Activated naive CD4-positive, alpha-beta T cell treated with anti-CD3 and anti-CD28 coated beads, Interleukin-2, amount 10 ng/mL, durations not matched to agents 7 days and 5 days (primary cell): ENCODE measurements around the gene HLA-G.

ENCODE experiments used
- CTCF ChIA-PET: fragments of 350-600 bp; sonication (Branson Sonifier 250); formaldehyde crosslinking; loops from one replicate; lab custom pipeline; 2021; ENCODE audit warnings: antibody characterized with exemption; lab: Charles Lee
- DNase-seq: peaks from one replicate; pipeline ENCODE4 v3.0.0-alpha.2; 2020
- H3K27ac Mint-ChIP-seq: one replicate; pipeline ENCODE4 v1.8.0; 2021; ENCODE audit warnings: mild to moderate bottlenecking, moderate library complexity, mixed read lengths
- H3K27me3 Mint-ChIP-seq: one replicate; pipeline ENCODE4 v1.8.0; 2021; ENCODE audit warnings: mild to moderate bottlenecking, mixed read lengths
- H3K36me3 Mint-ChIP-seq: one replicate; pipeline ENCODE4 v1.8.0; 2021; ENCODE audit warnings: mixed read lengths
- H3K4me1 Mint-ChIP-seq: one replicate; pipeline ENCODE4 v1.8.0; 2021; ENCODE audit warnings: mixed read lengths
- H3K4me3 Mint-ChIP-seq: one replicate; pipeline ENCODE4 v1.8.0; 2021; ENCODE audit warnings: mild to moderate bottlenecking, moderate library complexity, mixed read lengths
- H3K9me3 Mint-ChIP-seq: one replicate; pipeline ENCODE4 v1.8.0; 2021; ENCODE audit warnings: mixed read lengths

The HLA-G gene

GRCh38 chr6:29829766-29830165 is 2.1 kb downstream of the HLA-G start:
- DNase-seq: no peak
- H3K9me3 Mint-ChIP-seq: no peaks in the 10 kb centered on the region
- CTCF ChIA-PET: interaction anchor here (1.0 to 6.3 kb wide), 3 partner anchors 43 to 177 kb away, joined by 3 to 24 read pairs (median 8); no protein-coding TSS in a partner anchor
- peaks cover 13% of the 10 kb centered on the region for H3K4me1 Mint-ChIP-seq
- H3K4me3 Mint-ChIP-seq: no peak overlapping the region
- H3K36me3 Mint-ChIP-seq: no peaks in the 10 kb centered on the region
- no peak overlapping the region for H3K27ac Mint-ChIP-seq
- peaks cover 80% of the 10 kb centered on the region for H3K27me3 Mint-ChIP-seq

GRCh38 chr6:29830409-29830808 is 2.8 kb downstream of the HLA-G start:
- no peak for DNase-seq
- H3K27ac Mint-ChIP-seq: no peak overlapping the region
- no peak overlapping the region for H3K4me3 Mint-ChIP-seq
- H3K9me3 Mint-ChIP-seq: no peaks in the 10 kb centered on the region
- H3K27me3 Mint-ChIP-seq: peaks cover 81% of the 10 kb centered on the region
- peaks cover 13% of the 10 kb centered on the region for H3K4me1 Mint-ChIP-seq
- no peaks in the 10 kb centered on the region for H3K36me3 Mint-ChIP-seq
- CTCF ChIA-PET: interaction anchor here (1.0 to 6.3 kb wide), 3 partner anchors 44 to 178 kb away, joined by 3 to 24 read pairs (median 8); no protein-coding TSS in a partner anchor

GRCh38 chr6:29831776-29832175 is 4.2 kb downstream of the HLA-G start:
- no peak for DNase-seq
- H3K9me3 Mint-ChIP-seq: no peaks in the 10 kb centered on the region
- no peak overlapping the region for H3K27ac Mint-ChIP-seq
- peaks cover 13% of the 10 kb centered on the region for H3K4me1 Mint-ChIP-seq
- CTCF ChIA-PET: interaction anchor here (1.2 to 6.3 kb wide), 4 partner anchors 94 to 182 kb away, joined by 3 to 24 read pairs (median 4); no protein-coding TSS in a partner anchor
- peaks cover 75% of the 10 kb centered on the region for H3K27me3 Mint-ChIP-seq
- H3K36me3 Mint-ChIP-seq: no peaks in the 10 kb centered on the region
- no peak overlapping the region for H3K4me3 Mint-ChIP-seq

- no peaks in the 10 kb centered on the region for H3K36me3 Mint-ChIP-seq
- H3K4me1 Mint-ChIP-seq: peaks cover 8% of the 10 kb centered on the region
- CTCF ChIA-PET: interaction anchor here (0.6 to 6.3 kb wide), 20 partner anchors 8 to 187 kb away, joined by 3 to 46 read pairs (median 4); no protein-coding TSS in a partner anchor
- peaks cover 66% of the 10 kb centered on the region for H3K27me3 Mint-ChIP-seq
- H3K27ac Mint-ChIP-seq: no peak overlapping the region
- H3K9me3 Mint-ChIP-seq: no peaks in the 10 kb centered on the region
- DNase-seq: peak; percentile 70
- H3K4me3 Mint-ChIP-seq: no peak overlapping the region
Measured at GRCh38 chr6:29834564-29835436, 7.2 kb downstream of the HLA-G start.

- Mint-ChIP-seq H3K9me3 (no peaks in the 10 kb centered on the region), H3K4me3 (no peak overlapping the region)
Measured at GRCh38 chr6:29839917-29840316, 12.3 kb downstream of the HLA-G start.

GRCh38 chr6:29841030-29841429 is 13.4 kb downstream of the HLA-G start:
- CTCF ChIA-PET: interaction anchor here (1.4 kb wide), 2 partner anchors 8 to 191 kb away, joined by 3 to 4 read pairs; no protein-coding TSS in a partner anchor
- no peak for DNase-seq
- Mint-ChIP-seq H3K36me3 (no peaks in the 10 kb centered on the region), H3K27me3 (peaks cover 59% of the 10 kb centered on the region), H3K27ac (no peak overlapping the region), H3K4me1 (peaks cover 6% of the 10 kb centered on the region), H3K9me3 (no peaks in the 10 kb centered on the region), H3K4me3 (no peak overlapping the region)

More at GRCh38 chr6:29839917-29840316, 12.3 kb downstream of the HLA-G start:
- CTCF ChIA-PET: interaction anchor here (1.2 to 1.4 kb wide), 4 partner anchors 9 to 190 kb away, joined by 3 to 5 read pairs (median 4); no protein-coding TSS in a partner anchor
- no peaks in the 10 kb centered on the region for H3K36me3 Mint-ChIP-seq
- DNase-seq: no peak
- peaks cover 63% of the 10 kb centered on the region for H3K27me3 Mint-ChIP-seq
- H3K4me1 Mint-ChIP-seq: no peaks in the 10 kb centered on the region
- no peak overlapping the region for H3K27ac Mint-ChIP-seq

GRCh38 chr6:29845405-29846006 is 17.9 kb downstream of the HLA-G start:
- Mint-ChIP-seq H3K4me1 (peaks cover 25% of the 10 kb centered on the region), H3K27ac (no peak overlapping the region), H3K36me3 (no peaks in the 10 kb centered on the region), H3K27me3 (peaks cover 68% of the 10 kb centered on the region), H3K4me3 (no peak overlapping the region), H3K9me3 (no peaks in the 10 kb centered on the region)
- CTCF ChIA-PET: interaction anchor here (0.6 kb wide), 1 partner anchor 120 kb away, joined by 3 read pairs; no protein-coding TSS in a partner anchor
- peak; percentile 48 for DNase-seq

GRCh38 chr6:29847871-29848630 is 20.4 kb downstream of the HLA-G start:
- Mint-ChIP-seq H3K36me3 (no peaks in the 10 kb centered on the region), H3K4me1 (peaks cover 31% of the 10 kb centered on the region), H3K4me3 (no peak overlapping the region), H3K27ac (no peak overlapping the region), H3K27me3 (peaks cover 77% of the 10 kb centered on the region), H3K9me3 (no peaks in the 10 kb centered on the region)
- peak; percentile 89 for DNase-seq
- CTCF ChIA-PET: interaction anchor here (0.6 to 2.8 kb wide), 17 partner anchors 8 to 901 kb away, joined by 3 to 48 read pairs (median 3); no protein-coding TSS in a partner anchor

GRCh38 chr6:29850011-29850553 is 22.5 kb downstream of the HLA-G start:
- Mint-ChIP-seq H3K27me3 (peaks cover 69% of the 10 kb centered on the region), H3K4me3 (peak overlapping the region; percentile 36), H3K9me3 (no peaks in the 10 kb centered on the region), H3K27ac (peak overlapping the region; percentile 19), H3K36me3 (no peaks in the 10 kb centered on the region), H3K4me1 (peaks cover 31% of the 10 kb centered on the region)
- peak; percentile 57 for DNase-seq
- CTCF ChIA-PET: interaction anchor here (0.9 to 2.8 kb wide), 2 partner anchors 117 to 139 kb away, joined by 5 to 48 read pairs; no protein-coding TSS in a partner anchor

- Mint-ChIP-seq H3K9me3 (no peaks in the 10 kb centered on the region), H3K36me3 (no peaks in the 10 kb centered on the region), H3K4me3 (no peak overlapping the region), H3K4me1 (peaks cover 26% of the 10 kb centered on the region), H3K27me3 (peaks cover 67% of the 10 kb centered on the region), H3K27ac (no peak overlapping the region)
- CTCF ChIA-PET: interaction anchor here (0.6 to 3.2 kb wide), 5 partner anchors 10 to 162 kb away, joined by 3 to 12 read pairs (median 5); no protein-coding TSS in a partner anchor
- no peak for DNase-seq
Measured at GRCh38 chr6:29851190-29851589, 23.6 kb downstream of the HLA-G start.

- Mint-ChIP-seq H3K4me3 (no peak overlapping the region), H3K9me3 (no peaks in the 10 kb centered on the region), H3K4me1 (peaks cover 22% of the 10 kb centered on the region), H3K27ac (no peak overlapping the region), H3K36me3 (no peaks in the 10 kb centered on the region), H3K27me3 (peaks cover 60% of the 10 kb centered on the region)
- DNase-seq: no peak
- CTCF ChIA-PET: interaction anchor here (1.4 to 3.2 kb wide), 2 partner anchors 160 to 199 kb away, joined by 3 to 12 read pairs; no protein-coding TSS in a partner anchor
Measured at GRCh38 chr6:29853245-29853644, 25.6 kb downstream of the HLA-G start.

- Mint-ChIP-seq H3K9me3 (no peaks in the 10 kb centered on the region), H3K4me1 (no peaks in the 10 kb centered on the region), H3K27me3 (peaks cover 35% of the 10 kb centered on the region), H3K4me3 (no peak overlapping the region), H3K36me3 (no peaks in the 10 kb centered on the region), H3K27ac (no peak overlapping the region)
- DNase-seq: no peak
- CTCF ChIA-PET: no interaction called here
Measured at GRCh38 chr6:29858006-29858405, 30.4 kb downstream of the HLA-G start.
